Measurements from ENCODE around the gene TBXAS1. TPM values are rescaled to one million over a fixed set of nuclear protein-coding genes. Genes with fewer than 3 reads are reported as not detected.

The TBXAS1 gene
- total RNA-seq, 4 donors from 2014 or later = 9.8 to 31.3 (median 13.5) TPM

DNA sequence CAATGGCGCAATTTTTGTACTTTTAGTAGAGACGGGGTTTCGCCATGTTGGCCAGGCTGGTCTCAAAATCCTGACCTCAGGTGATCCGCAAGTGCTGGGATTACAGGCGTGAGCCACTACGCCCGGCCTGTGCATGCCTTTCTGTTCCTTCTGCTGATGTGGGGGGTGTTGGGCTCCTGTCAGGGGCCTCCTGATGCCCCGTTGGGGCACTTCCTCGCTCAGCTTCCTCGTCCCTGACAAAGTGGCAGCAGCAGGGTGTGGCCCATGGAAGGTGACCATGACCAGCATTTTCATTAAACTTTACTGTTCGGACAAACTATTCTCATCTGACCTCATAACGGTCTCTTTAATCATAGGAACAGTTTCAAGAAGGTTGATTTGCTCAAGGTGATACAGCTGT, 69.4 kb downstream of the TBXAS1 start:
- TF ChIP-seq EP300 (IDR thresholded peaks at IDR 0.05) = no peak
- no peak for TF ChIP-seq POLR2AphosphoS5 (IDR thresholded peaks at IDR 0.05)
- no peak for TF ChIP-seq POLR2A (IDR thresholded peaks at IDR 0.05; ENCODE audit: low read depth)
- TF ChIP-seq, protein P1, sequence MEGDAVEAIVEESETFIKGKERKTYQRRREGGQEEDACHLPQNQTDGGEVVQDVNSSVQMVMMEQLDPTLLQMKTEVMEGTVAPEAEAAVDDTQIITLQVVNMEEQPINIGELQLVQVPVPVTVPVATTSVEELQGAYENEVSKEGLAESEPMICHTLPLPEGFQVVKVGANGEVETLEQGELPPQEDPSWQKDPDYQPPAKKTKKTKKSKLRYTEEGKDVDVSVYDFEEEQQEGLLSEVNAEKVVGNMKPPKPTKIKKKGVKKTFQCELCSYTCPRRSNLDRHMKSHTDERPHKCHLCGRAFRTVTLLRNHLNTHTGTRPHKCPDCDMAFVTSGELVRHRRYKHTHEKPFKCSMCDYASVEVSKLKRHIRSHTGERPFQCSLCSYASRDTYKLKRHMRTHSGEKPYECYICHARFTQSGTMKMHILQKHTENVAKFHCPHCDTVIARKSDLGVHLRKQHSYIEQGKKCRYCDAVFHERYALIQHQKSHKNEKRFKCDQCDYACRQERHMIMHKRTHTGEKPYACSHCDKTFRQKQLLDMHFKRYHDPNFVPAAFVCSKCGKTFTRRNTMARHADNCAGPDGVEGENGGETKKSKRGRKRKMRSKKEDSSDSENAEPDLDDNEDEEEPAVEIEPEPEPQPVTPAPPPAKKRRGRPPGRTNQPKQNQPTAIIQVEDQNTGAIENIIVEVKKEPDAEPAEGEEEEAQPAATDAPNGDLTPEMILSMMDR (IDR thresholded peaks at IDR 0.05) = no peak
- intact Hi-C loops (cut with DNase I) = no loop called here

DNA sequence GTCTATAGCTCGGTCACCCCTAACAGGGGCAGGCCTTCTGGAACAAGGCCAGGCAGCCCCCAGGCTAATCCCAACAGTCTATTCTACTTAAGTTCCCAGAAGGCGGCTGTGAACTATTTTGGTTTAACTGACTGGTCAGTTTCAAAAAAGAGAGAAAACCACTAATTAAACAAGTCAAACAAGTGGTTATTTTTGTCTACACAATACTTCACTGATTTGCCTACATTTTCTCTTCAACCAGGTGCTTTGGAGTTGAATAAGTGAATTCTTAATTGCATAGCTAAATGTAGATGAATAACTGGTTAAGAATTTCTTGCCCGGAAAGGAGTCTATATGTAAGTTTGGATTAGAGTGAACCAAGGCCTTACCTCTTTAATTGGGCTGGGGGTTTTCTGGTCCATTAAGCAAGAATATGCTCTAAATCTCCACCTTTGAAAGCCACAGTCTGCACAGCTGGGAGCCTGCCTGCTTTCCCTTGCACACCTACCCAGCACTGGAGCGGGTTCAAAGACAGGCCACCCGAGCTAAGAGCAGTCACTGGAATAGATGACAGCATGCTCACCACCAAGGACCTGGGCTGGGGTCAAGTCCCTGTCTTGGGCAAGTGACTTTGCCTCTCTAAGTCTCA, 70.4 kb downstream of the TBXAS1 start:
- no peaks in the 10 kb centered on the region for H3K4me1 ChIP-seq
- H3K4me3 ChIP-seq = no peak overlapping the region
- TF ChIP-seq, protein P1 (IDR thresholded peaks at IDR 0.05) = no peak
- TF ChIP-seq POLR2AphosphoS5 (IDR thresholded peaks at IDR 0.05) (no peak), EP300 (IDR thresholded peaks at IDR 0.05) (no peak), POLR2A (IDR thresholded peaks at IDR 0.05; ENCODE audit: low read depth) (no peak)
- 97% methylated on average over 3 of the region's 5 CpGs for WGBS
- intact Hi-C loops (cut with DNase I) = no loop called here
- H3K27me3 ChIP-seq = no peaks in the 10 kb centered on the region
- peaks cover 0 to 9% (median 7%) of the 10 kb centered on the region in 4 donors for H3K9me3 ChIP-seq
- no peaks in the 10 kb centered on the region for H3K36me3 ChIP-seq
- no peak overlapping the region for H3K27ac ChIP-seq (replicated peaks in 1 of 4)
- DNase-seq (ENCODE audit: extremely low spot score) = no peak

More for the DNA sequence above, 69.4 kb downstream of the TBXAS1 start:
- WGBS = 88% methylated on average over 8 of the region's 12 CpGs
- DNase-seq (ENCODE audit: extremely low spot score) = no peak
- Histone ChIP-seq H3K4me1 (no peaks in the 10 kb centered on the region), H3K9me3 (peaks cover 0 to 8% (median 7%) of the 10 kb centered on the region in 4 donors), H3K27ac (replicated peaks in 1 of 4) (no peak overlapping the region), H3K4me3 (no peak overlapping the region), H3K27me3 (no peaks in the 10 kb centered on the region), H3K36me3 (no peaks in the 10 kb centered on the region)

DNA sequence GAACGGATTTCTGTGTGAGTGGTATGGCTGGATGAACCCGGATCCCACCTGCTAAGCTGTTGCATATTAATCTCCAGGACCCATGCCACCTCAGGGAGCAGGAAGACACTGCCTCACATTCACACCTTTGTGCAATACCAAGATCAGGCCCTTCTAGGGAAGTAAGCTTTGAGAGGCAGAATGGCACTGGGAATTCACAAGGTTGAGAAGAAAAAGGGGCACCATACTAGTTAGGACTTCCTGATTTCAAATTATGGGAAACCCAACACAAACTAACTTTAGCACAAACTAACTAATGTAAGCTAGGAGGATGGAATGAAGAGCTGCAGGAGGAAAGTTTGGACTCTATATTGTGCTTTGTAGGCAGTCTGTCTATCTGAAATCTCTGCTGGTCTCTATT, 71.3 kb downstream of the TBXAS1 start:
- 85% methylated on average over 2 of the region's 2 CpGs for WGBS
- no peak overlapping the region for H3K27ac ChIP-seq (replicated peaks in 1 of 4)
- intact Hi-C loops (cut with DNase I) = no loop called here
- peaks cover 0 to 9% (median 7%) of the 10 kb centered on the region in 4 donors for H3K9me3 ChIP-seq
- TF ChIP-seq POLR2AphosphoS5 (IDR thresholded peaks at IDR 0.05) = no peak
- TF ChIP-seq POLR2A (IDR thresholded peaks at IDR 0.05; ENCODE audit: low read depth) = no peak
- TF ChIP-seq EP300 (IDR thresholded peaks at IDR 0.05) = no peak
- TF ChIP-seq, protein P1 (IDR thresholded peaks at IDR 0.05) = no peak
- no peaks in the 10 kb centered on the region for H3K4me1 ChIP-seq
- no peaks in the 10 kb centered on the region for H3K27me3 ChIP-seq
- DNase-seq (ENCODE audit: extremely low spot score) = no peak
- no peaks in the 10 kb centered on the region for H3K36me3 ChIP-seq
- no peak overlapping the region for H3K4me3 ChIP-seq

DNA sequence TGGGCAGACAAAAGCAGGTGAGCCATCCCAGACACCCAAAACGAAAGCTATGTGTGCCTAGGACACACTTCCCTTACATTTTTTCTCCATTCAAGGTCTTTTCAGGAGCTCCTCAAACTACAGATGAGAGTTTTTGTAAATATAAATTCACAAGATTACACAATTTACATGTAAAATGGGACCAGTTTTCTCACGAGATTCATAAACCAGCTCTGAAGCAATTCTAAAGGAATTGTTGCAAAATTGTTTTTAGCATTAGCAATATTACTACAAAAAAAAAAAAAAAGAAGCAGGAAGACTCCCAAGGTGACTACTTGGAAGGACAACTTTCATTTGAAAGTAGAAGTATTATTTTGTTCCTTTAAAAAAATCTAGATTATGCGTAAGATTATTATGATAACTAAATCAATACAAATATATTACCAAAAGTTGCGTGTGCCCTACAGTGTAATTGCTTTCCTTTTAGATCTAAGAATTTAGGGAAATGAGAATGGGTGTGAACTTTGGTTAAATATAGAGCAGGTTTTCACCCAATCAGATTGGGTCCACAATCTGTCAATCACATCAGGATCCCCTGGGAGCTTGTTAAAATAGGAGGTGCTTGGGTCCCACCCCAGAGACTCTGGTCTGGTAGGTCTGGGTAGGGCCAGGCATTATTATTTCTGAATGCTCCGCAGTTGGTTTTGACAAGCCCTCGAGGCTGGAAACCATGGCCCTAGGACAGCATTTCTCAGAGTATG, 72.2 kb downstream of the TBXAS1 start:
- Histone ChIP-seq H3K4me3 (no peak overlapping the region), H3K27ac (replicated peaks in 1 of 4) (no peak overlapping the region), H3K27me3 (no peaks in the 10 kb centered on the region), H3K36me3 (no peaks in the 10 kb centered on the region), H3K9me3 (peaks cover 0 to 9% (median 7%) of the 10 kb centered on the region in 4 donors), H3K4me1 (no peaks in the 10 kb centered on the region)
- intact Hi-C loops (cut with DNase I) = no loop called here
- TF ChIP-seq POLR2AphosphoS5 (IDR thresholded peaks at IDR 0.05) (no peak), POLR2A (IDR thresholded peaks at IDR 0.05; ENCODE audit: low read depth) (no peak), EP300 (IDR thresholded peaks at IDR 0.05) (no peak)
- TF ChIP-seq, protein P1 (IDR thresholded peaks at IDR 0.05) = no peak
- no peak for DNase-seq (ENCODE audit: extremely low spot score)
- 69% methylated on average over 6 of the region's 6 CpGs for WGBS

Data from esophagus muscularis mucosa (tissue), 4 donors.